ENCODE data around the gene ZNF556.
"Not testable (repeated sequence)": the region's sequence is repeated elsewhere in the genome, so short reads cannot be mapped to it uniquely, and the experiment has no call there.

Gene ZNF556

GRCh38 chr19:2852598-2852997 is 14.5 kb upstream of the ZNF556 start:
- in situ Hi-C loops (cut with MboI; ENCODE audit: low sequenced_read_pairs), result no loop called here

GRCh38 chr19:2853015-2853606 is 14.0 kb upstream of the ZNF556 start:
- in situ Hi-C loops (cut with MboI; ENCODE audit: low sequenced_read_pairs), result no loop called here

DNA sequence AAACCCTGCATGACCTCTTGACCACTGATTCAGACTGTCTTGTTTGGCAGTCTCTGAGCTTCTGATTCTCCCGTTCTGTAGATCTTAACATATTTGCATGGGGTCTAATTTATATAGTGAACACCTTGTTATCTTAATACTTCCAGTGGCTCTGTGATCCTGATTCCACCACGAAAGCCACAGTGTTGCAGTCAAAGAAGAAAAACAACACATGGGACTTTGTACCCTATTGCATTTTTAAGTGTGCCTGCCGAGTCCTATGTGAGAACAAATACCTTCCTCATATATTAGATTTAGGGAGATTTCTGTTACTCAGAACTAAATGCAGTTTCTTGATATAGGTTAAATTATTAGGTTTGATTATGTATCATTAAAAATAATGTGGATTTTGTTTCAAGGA is 12.3 kb upstream of the ZNF556 start:
- in situ Hi-C loops (cut with MboI; ENCODE audit: low sequenced_read_pairs), result no loop called here

GRCh38 chr19:2856457-2857050 is 10.6 kb upstream of the ZNF556 start:
- in situ Hi-C loops (cut with MboI; ENCODE audit: low sequenced_read_pairs), result no loop called here

GRCh38 chr19:2858864-2859263 is 8.3 kb upstream of the ZNF556 start:
- in situ Hi-C loops (cut with MboI; ENCODE audit: low sequenced_read_pairs), result no loop called here

DNA sequence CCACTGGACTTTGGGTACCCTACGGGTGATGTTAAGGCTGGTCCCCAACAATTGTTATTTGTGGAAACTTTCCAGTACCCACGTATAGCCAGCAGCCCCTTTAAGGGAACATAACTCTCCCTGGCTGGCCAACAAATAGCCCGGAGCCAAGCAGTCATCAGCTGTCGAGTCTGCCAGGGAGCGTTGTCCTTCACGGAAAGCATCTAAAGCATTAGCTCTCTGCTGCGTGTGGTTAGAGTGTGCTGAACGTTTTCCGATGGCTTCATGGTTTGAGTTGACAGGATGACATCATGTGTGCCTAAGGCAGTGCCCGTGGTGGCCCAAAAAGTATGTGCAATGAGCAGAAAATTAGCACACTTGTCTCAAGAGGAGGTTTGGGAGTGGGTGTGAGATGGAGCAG is 3.3 kb upstream of the ZNF556 start:
- in situ Hi-C loops (cut with MboI; ENCODE audit: low sequenced_read_pairs), result no loop called here

- in situ Hi-C loops (cut with MboI; ENCODE audit: low sequenced_read_pairs), result no loop called here
Observed at GRCh38 chr19:2865334-2866100, 1.6 kb upstream of the ZNF556 start.

DNA sequence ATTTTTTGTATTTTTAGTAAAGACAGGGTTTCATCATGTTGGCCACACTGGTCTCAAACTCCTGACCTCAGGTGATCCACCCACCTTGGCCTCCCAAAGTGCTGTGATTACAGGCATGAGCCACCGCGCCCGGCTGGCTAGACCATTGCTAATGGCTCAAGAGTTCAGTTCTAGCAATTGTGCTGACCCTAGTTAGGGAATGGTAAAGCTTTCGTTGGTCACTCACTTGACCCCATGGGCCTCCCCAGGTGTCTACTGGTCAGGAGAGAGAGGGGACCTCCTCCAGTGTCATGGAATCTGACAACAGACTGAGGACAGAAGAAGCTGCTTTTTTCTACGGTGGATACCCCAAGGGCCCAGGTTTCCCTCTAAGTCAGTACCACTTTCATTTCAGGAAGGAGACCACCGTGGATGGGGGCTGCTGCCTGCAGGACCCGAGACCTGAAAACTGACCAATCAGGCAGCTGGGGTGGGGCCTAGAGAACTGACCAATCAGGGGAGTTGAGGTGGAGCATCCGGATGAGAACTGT is 575 bp upstream of the ZNF556 start:
- in situ Hi-C loops (cut with MboI; ENCODE audit: low sequenced_read_pairs), result no loop called here

DNA sequence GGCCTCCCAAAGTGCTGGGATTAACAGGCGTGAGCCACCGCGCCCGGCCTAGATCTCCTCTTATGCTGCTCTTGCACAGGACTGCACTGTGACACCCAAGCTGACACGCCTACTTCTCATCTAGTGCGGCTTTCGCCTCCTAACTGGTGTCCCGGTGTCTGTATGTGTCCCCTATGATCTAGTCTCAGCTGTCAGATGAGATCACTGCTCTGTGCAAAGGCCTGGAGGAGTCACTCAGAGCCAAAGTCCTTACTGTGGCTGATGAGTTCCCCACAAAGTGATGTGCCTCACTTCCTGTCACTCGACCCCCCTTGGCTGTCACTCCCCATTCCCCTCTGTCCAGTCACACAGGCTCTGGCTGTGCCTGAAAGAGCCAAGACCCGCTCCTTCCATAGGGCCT is 2.5 kb downstream of the ZNF556 start:
- in situ Hi-C loops (cut with MboI; ENCODE audit: low sequenced_read_pairs), result no loop called here

- in situ Hi-C loops (cut with MboI; ENCODE audit: low sequenced_read_pairs), result not testable (repeated sequence)
Observed at GRCh38 chr19:2872175-2872574, 5.0 kb downstream of the ZNF556 start.

- in situ Hi-C loops (cut with MboI; ENCODE audit: low sequenced_read_pairs), result no loop called here
Observed at GRCh38 chr19:2877398-2878331, 10.5 kb downstream of the ZNF556 start.

- in situ Hi-C loops (cut with MboI; ENCODE audit: low sequenced_read_pairs), result no loop called here
Observed at GRCh38 chr19:2883686-2884439, 16.7 kb downstream of the ZNF556 start.

DNA sequence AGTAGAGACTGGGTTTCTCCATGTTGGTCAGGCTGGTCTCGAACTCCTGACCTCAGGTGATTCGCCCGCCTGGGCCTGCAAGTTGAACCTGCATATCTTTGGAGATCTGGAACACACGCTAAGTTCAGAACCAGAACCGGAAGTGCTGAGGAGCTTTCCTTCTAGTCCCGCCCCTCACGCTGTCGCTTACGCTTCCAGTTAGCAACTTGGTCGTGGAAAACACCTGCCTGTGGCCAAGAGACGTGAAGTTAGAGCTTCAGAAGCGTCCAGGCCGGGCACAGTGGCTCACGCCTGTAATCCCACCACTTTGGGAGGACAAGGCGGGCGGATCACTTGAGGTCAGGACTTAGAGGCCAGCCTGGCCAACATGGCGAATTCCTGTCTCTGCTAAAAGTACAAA is 18.6 kb downstream of the ZNF556 start:
- in situ Hi-C loops (cut with MboI; ENCODE audit: low sequenced_read_pairs), result no loop called here

DNA sequence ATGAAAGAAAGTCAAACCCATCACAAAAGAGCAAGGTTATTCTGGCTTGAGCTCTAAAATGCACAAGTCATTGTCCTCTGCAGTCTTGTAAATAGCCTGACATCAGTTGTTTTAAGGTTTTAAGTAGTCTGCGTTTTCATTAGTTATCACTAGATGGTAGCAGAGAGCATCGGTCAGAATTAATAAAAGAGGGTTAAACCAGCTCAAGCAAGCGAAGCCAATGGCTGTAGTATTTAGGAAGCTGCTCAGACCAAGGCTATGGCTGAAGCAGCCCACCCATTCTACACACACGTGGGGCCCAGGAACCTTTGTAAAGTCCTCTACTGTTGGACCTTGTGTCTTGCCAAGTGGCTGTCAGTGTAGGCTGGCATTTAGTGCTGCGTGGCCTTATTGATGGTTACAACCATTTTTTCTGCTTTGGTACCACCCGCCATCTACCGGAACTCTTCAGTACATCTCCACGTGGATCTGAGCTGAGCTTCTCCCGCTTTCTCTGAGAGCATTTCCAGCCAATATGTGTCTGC is 20.3 kb downstream of the ZNF556 start:
- in situ Hi-C loops (cut with MboI; ENCODE audit: low sequenced_read_pairs), result no loop called here

DNA sequence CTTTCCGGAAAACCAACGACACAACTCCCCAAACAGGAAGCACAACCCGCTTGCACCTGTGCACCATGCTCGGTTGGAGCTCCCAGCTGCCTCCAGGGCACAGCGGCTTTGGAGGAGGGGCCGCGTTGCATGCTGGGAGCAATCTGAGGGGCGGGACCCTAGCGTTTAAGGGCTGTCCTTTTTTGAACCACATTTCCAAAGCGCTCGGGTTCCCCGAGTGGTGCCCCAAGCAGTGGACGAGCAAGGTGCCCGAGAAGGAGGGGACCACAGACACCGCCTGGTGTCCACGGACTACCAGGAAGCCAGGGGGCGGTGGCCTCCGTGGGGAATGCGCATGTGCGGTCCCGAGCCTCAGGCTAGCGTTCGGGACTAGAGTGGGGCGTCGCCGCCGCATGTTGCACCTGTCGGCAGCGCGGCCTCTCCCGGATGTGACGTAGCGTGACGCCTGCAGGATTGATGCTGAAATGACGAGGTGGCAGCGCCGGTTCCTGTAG is 21.6 kb downstream of the ZNF556 start:
- in situ Hi-C loops (cut with MboI; ENCODE audit: low sequenced_read_pairs), result no loop called here

- in situ Hi-C loops (cut with MboI; ENCODE audit: low sequenced_read_pairs), result not testable (repeated sequence)
Observed at GRCh38 chr19:2890531-2890930, 23.4 kb downstream of the ZNF556 start.

DNA sequence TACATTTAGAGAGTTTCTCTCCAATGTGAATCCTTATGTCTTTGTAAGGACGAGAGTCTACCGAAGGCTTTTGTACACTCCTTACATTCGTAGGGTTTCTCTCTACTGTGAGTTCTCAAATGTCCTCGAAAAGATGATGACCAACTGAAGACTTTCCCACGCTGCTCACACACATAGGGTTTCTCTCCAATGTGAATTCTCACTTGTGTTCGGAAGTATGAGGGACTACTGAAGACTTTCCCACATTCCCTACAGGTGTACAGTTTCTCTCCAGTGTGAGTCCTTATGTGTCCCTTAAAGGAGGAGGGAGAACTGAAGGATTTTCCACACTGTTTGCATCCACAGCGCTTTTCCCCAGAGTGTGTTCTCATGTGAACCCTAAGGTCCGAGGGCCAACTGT is 29.6 kb downstream of the ZNF556 start:
- in situ Hi-C loops (cut with MboI; ENCODE audit: low sequenced_read_pairs), result no loop called here

- in situ Hi-C loops (cut with MboI; ENCODE audit: low sequenced_read_pairs), result no loop called here
Observed at GRCh38 chr19:2900296-2901252, 33.4 kb downstream of the ZNF556 start, which contains the start of gene ZNF57. TSS of gene ZNF57 (plus strand) at chr19:2900928. CDS start at chr19:2901046, 118 bp downstream.
